Muscle of back (tissue), 11 donors: Measurements from ENCODE around the gene DEDD. TPM values are rescaled to one million over a fixed set of nuclear protein-coding genes. Genes with fewer than 3 reads are reported as not detected.
A peak's percentile ranks its signal among the peaks of the same experiment; 100 is the strongest.

ENCODE experiments used
- DNase-seq, 3 donors: peaks; one replicate each; pipeline versions ENCODE4 v3.0.0 to v3.0.0-alpha.2; 2013
- polyA plus RNA-seq, 10 donors: library from polyadenylated mRNA; unstranded; fragments of 120-200 nt; gene quantifications; one replicate each; pipeline ENCODE4 v1.2.1, GENCODE V29; 2013; ENCODE audit not compliant: insufficient read length in 10 of 10

Gene DEDD
- polyA plus RNA-seq, 10 donors, result 36.0 to 47.4 (median 44.5) TPM

GRCh38 chr1:161080441-161081405, 51.7 kb downstream of the DEDD start:
- no peak for DNase-seq

GRCh38 chr1:161079436-161080110, 52.9 kb downstream of the DEDD start:
- no peak for DNase-seq

- DNase-seq, result no peak
These were observed 55.0 kb downstream of the DEDD start for GRCh38 chr1:161077426-161077825.

DNA sequence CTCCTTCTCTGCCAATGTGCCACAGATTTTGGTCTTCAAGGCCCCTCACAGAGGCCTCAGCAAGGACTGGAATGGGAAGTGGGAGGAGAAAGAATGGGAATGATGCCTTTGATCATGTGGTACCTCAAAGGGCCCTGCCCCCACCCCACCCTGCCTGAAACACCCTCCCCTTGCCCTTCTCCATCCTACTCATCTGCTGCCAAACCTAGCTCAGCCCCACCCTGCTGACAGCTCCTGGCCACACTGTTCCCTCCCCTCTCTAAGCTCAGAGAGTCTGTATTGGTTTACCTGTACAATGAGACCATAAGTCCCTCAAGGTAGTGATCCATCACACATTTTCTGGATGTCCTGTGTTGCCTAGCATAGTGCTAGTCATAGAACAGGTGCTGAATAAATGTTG, 56.1 kb downstream of the DEDD start:
- DNase-seq, result no peak

GRCh38 chr1:161074676-161075368, 57.6 kb downstream of the DEDD start:
- no peak for DNase-seq

GRCh38 chr1:161073474-161074121, 58.9 kb downstream of the DEDD start:
- no peak for DNase-seq

GRCh38 chr1:161072751-161073449, 59.6 kb downstream of the DEDD start:
- DNase-seq, result no peak

- peak in 2 of 3 donors; percentile 24 to 64 for DNase-seq
These were observed 60.5 kb downstream of the DEDD start for GRCh38 chr1:161071886-161072371.

Other genes with a start within 250 kb of the DEDD start
- under 1 TPM in 4 of 10 donors, not detected in 6; 0.13 to 0.48 (median 0.41) TPM for gene ITLN1, start 247.5 kb downstream of the DEDD start, polyA plus RNA-seq
- under 1 TPM in 2 of 10 donors, not detected in 8; 0.24 TPM for gene ITLN2, start 177.9 kb downstream of the DEDD start, polyA plus RNA-seq
- 10 to 100 TPM in 9 of 10 donors, 1 to 10 TPM in 1; 8.2 to 24.1 (median 16.4) TPM for gene F11R, start 111.5 kb downstream of the DEDD start, polyA plus RNA-seq
- gene TSTD1, start 93.7 kb downstream of the DEDD start, polyA plus RNA-seq, result 10 to 100 TPM; 21.1 to 31.3 (median 25.8) TPM
- gene USF1, start 86.7 kb downstream of the DEDD start, polyA plus RNA-seq, result 10 to 100 TPM; 30.7 to 42.9 (median 34.0) TPM
- 10 to 100 TPM in 1 of 10 donors, 1 to 10 TPM in 9; 2.1 to 12.3 (median 2.7) TPM for gene ARHGAP30, start 62.8 kb downstream of the DEDD start, polyA plus RNA-seq
- 1 to 10 TPM in 2 of 10 donors, under 1 TPM in 5, not detected in 3; 0.11 to 8.0 (median 0.18) TPM for gene NECTIN4, start 43.1 kb downstream of the DEDD start, polyA plus RNA-seq
- gene KLHDC9, start 34.3 kb downstream of the DEDD start, polyA plus RNA-seq, result 1 to 10 TPM in 4 of 10 donors, under 1 TPM in 6; 0.43 to 1.8 (median 0.89) TPM
- 10 to 100 TPM; 52.6 to 81.9 (median 62.9) TPM for gene PFDN2, start 14.6 kb downstream of the DEDD start, polyA plus RNA-seq
- gene NIT1, start 14.6 kb downstream of the DEDD start, polyA plus RNA-seq, result 10 to 100 TPM; 25.5 to 33.3 (median 29.0) TPM
- gene UFC1, start 21.3 kb upstream of the DEDD start, polyA plus RNA-seq, result 100 to 1,000 TPM in 5 of 10 donors, 10 to 100 TPM in 5; 93.2 to 118 (median 101) TPM
- 10 to 100 TPM; 24.5 to 33.2 (median 27.3) TPM for gene USP21, start 26.8 kb upstream of the DEDD start, polyA plus RNA-seq
- 10 to 100 TPM; 15.2 to 29.1 (median 19.1) TPM for gene PPOX, start 33.8 kb upstream of the DEDD start, polyA plus RNA-seq
- 10 to 100 TPM; 18.2 to 29.4 (median 23.3) TPM for gene B4GALT3, start 44.8 kb upstream of the DEDD start, polyA plus RNA-seq
- gene ADAMTS4, start 66.4 kb upstream of the DEDD start, polyA plus RNA-seq, result 10 to 100 TPM in 8 of 10 donors, 1 to 10 TPM in 2; 6.8 to 23.6 (median 11.8) TPM
- gene NDUFS2, start 69.7 kb upstream of the DEDD start, polyA plus RNA-seq, result 100 to 1,000 TPM; 115 to 160 (median 139) TPM
- 10 to 100 TPM; 14.9 to 26.2 (median 19.6) TPM for gene FCER1G, start 82.6 kb upstream of the DEDD start, polyA plus RNA-seq
- gene APOA2, start 91.0 kb upstream of the DEDD start, polyA plus RNA-seq, result 10 to 100 TPM in 1 of 10 donors, 1 to 10 TPM in 1, under 1 TPM in 1, not detected in 7; 0.55 to 10.5 (median 2.2) TPM
- gene TOMM40L, start 93.4 kb upstream of the DEDD start, polyA plus RNA-seq, result 10 to 100 TPM in 3 of 10 donors, 1 to 10 TPM in 7; 8.7 to 11.3 (median 9.4) TPM
- 1 to 10 TPM in 3 of 10 donors, under 1 TPM in 7; 0.58 to 1.4 (median 0.75) TPM for gene NR1I3, start 105.5 kb upstream of the DEDD start, polyA plus RNA-seq
- under 1 TPM; 0.19 to 0.63 (median 0.36) TPM for gene PCP4L1, start 126.1 kb upstream of the DEDD start, polyA plus RNA-seq
- 10 to 100 TPM in 9 of 10 donors, 1 to 10 TPM in 1; 9.1 to 17.8 (median 13.0) TPM for gene MPZ, start 177.3 kb upstream of the DEDD start, polyA plus RNA-seq
- gene SDHC, start 181.7 kb upstream of the DEDD start, polyA plus RNA-seq, result 100 to 1,000 TPM; 120 to 148 (median 133) TPM
- 1 to 10 TPM in 4 of 10 donors, under 1 TPM in 5, not detected in 1; 0.31 to 2.0 (median 0.50) TPM for gene CFAP126, start 235.2 kb upstream of the DEDD start, polyA plus RNA-seq